Immature natural killer cell (primary cell): Measurements from ENCODE around the gene CCL28. TPM values are rescaled to one million over a fixed set of nuclear protein-coding genes. Genes with fewer than 3 reads are reported as not detected.
"Not testable (repeated sequence)": the region's sequence is repeated elsewhere in the genome, so short reads cannot be mapped to it uniquely, and the experiment has no call there.

ENCODE experiments used
- DNase-seq, 3 donors: peaks; one replicate each; pipeline ENCODE4 v3.0.0; 2022; ENCODE audit warnings: mixed read lengths in 1 of 3
- H3K27ac Mint-ChIP-seq, 6 donors: one replicate each; pipeline ENCODE4 v1.8.0; 2020; ENCODE audit warnings: mixed read lengths in 6 of 6, mild to moderate bottlenecking in 5 of 6, inconsistent platforms in 4 of 6, moderate library complexity in 3 of 6
- H3K27me3 Mint-ChIP-seq, 3 donors: one replicate each; pipeline ENCODE4 v1.8.0; 2020 to 2021; ENCODE audit warnings: low read depth in 3 of 3, mild to moderate bottlenecking in 3 of 3, mixed read lengths in 3 of 3, moderate library complexity in 3 of 3, inconsistent platforms in 1 of 3
- H3K36me3 Mint-ChIP-seq, 3 donors: one replicate each; pipeline ENCODE4 v1.8.0; 2020; ENCODE audit warnings: mixed read lengths in 3 of 3, inconsistent platforms in 2 of 3, mild to moderate bottlenecking in 2 of 3
- H3K4me1 Mint-ChIP-seq, 2 donors: one replicate each; pipeline ENCODE4 v1.8.0; 2020; ENCODE audit warnings: inconsistent platforms in 2 of 2, mild to moderate bottlenecking in 2 of 2, mixed read lengths in 2 of 2, moderate library complexity in 1 of 2
- H3K4me3 Mint-ChIP-seq, 5 donors: one replicate each; pipeline ENCODE4 v1.8.0; 2020; ENCODE audit warnings: mild to moderate bottlenecking in 5 of 5, mixed read lengths in 5 of 5, inconsistent platforms in 3 of 5, moderate library complexity in 3 of 5
- H3K9me3 Mint-ChIP-seq, 6 donors: one replicate each; pipeline ENCODE4 v1.8.0; 2020; ENCODE audit warnings: mild to moderate bottlenecking in 6 of 6, mixed read lengths in 6 of 6, inconsistent platforms in 4 of 6, moderate library complexity in 3 of 6
- polyA plus RNA-seq, 3 donors: library from polyadenylated mRNA; unstranded; fragments of 300-500 nt; fragmentation: Illumina TruSeq; gene quantifications; one replicate each; pipeline ENCODE4 v1.2.3, GENCODE V29; 2021

CCL28 gene
- polyA plus RNA-seq, 3 donors from 2014 or later, result 5.0 to 12.1 (median 8.6) TPM

DNA sequence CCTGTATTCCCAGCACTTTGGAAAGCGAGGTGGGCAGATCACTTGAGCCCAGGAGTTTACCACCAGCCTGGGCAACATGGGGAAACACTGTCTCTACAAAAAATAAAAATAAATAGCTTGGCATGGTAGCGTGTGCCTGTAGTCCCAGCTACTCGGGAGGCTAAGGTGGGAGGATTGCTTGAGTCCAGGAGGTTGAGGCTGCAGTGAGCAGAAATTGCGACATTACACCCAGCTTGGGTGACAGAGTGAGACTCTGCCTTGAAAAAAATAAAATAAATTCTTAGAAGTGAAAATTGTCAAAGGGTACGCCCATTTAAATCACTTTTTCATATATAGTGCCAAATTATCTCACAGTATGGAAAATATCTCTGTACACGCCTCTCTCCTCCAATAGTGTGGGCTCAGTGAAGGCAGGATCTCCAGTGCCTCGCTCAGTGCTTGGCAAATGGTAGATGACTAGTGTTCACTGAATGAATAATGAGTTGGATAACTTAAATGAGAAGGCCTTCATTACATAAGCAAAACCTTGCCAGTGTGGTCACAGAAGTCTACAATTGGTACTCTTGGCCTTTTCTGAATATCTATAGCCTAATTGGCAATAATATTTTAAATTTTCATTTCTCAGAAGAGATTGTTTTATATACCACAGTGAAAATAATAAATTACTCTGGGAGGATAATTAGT is 9.4 kb upstream of the CCL28 start:
- Mint-ChIP-seq H3K4me1 (no peaks in the 10 kb centered on the region), H3K27ac (no peak overlapping the region), H3K9me3 (peaks cover 0 to under 1% (median 0%) of the 10 kb centered on the region in 6 donors), H3K36me3 (no peaks in the 10 kb centered on the region), H3K4me3 (no peak overlapping the region), H3K27me3 (peaks cover 0 to 3% (median 0%) of the 10 kb centered on the region in 3 donors)
- DNase-seq, result no peak

DNA sequence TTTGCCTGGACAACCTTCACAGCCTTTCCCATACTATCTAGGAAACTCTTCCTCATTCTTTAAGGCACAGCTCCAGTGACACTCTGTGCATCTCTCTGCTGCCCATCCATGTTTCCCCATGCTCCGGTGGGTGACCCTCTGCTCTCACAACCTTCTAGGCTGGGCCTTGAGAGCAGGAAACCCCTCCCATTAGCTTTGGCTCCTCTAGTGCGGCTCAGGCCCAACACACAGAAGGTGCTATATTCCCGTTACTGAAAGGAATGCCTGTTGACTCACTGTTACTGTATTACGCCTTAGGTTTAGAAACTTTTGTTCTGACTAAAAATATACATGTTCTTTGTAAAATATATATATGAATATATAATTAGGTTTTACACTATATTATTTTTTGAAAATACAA is 8.1 kb upstream of the CCL28 start:
- H3K36me3 Mint-ChIP-seq, result no peaks in the 10 kb centered on the region
- no peak overlapping the region for H3K27ac Mint-ChIP-seq
- no peaks in the 10 kb centered on the region for H3K4me1 Mint-ChIP-seq
- H3K27me3 Mint-ChIP-seq, result peaks cover 0 to 3% (median 0%) of the 10 kb centered on the region in 3 donors
- no peak overlapping the region for H3K4me3 Mint-ChIP-seq
- no peaks in the 10 kb centered on the region for H3K9me3 Mint-ChIP-seq
- no peak for DNase-seq

DNA sequence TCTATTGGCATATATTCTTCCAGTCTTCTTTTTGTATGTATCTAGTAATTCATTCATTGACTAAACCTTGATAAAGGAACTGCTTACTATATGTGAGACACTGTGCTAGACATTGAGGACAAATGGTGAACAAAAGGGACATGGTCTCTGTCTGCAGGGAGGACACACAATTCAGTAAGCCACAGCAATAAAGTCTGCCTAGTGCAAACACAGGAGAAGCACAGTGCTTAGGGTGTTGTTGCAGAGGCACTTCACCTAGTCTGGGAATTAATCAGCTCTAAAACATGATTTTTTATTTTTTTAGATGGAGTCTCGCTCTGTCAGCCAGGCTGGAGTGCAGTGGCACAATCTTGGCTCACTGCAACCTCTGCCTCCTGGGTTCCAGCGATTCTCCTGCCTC is 6.4 kb upstream of the CCL28 start:
- H3K9me3 Mint-ChIP-seq, result no peaks in the 10 kb centered on the region
- no peak overlapping the region for H3K27ac Mint-ChIP-seq

DNA sequence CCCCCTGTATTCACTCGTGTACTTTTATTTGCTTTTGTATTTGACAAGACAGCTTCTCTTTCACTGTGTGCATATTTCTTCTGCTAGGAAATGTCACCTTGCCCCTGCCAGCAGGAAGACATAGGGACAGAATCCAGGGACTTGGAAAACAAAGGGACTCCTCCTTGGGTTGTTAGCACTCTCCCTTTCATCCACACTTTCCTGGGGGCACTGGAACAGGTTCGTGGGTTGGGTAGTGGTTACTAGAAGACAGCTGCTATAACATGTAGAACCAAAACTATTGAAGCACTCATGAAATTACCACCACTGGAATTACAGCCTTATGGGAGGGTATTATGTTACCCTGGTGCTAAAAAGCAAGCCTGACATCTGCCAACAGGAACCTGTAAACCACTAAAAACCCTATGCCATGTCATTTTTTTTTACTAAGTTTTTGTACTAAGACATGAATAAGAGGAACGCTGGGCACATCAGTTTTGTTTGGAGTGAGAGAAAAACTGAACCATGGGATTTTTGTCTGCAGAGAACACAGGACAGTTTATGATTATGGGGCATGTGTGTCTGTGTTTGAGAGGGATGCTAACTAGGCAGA is 4.7 kb upstream of the CCL28 start:
- H3K9me3 Mint-ChIP-seq, result no peaks in the 10 kb centered on the region
- no peak for DNase-seq
- no peaks in the 10 kb centered on the region for H3K36me3 Mint-ChIP-seq
- H3K4me1 Mint-ChIP-seq, result no peaks in the 10 kb centered on the region
- no peak overlapping the region for H3K4me3 Mint-ChIP-seq
- H3K27ac Mint-ChIP-seq, result peak overlapping the region in 1 of 6 donors; percentile 38
- H3K27me3 Mint-ChIP-seq, result peaks cover 0 to 3% (median 0%) of the 10 kb centered on the region in 3 donors

More for the DNA sequence above, 6.4 kb upstream of the CCL28 start:
- no peak for DNase-seq
- no peaks in the 10 kb centered on the region for H3K36me3 Mint-ChIP-seq
- H3K4me3 Mint-ChIP-seq, result no peak overlapping the region
- H3K27me3 Mint-ChIP-seq, result peaks cover 0 to 3% (median 0%) of the 10 kb centered on the region in 3 donors
- no peaks in the 10 kb centered on the region for H3K4me1 Mint-ChIP-seq

DNA sequence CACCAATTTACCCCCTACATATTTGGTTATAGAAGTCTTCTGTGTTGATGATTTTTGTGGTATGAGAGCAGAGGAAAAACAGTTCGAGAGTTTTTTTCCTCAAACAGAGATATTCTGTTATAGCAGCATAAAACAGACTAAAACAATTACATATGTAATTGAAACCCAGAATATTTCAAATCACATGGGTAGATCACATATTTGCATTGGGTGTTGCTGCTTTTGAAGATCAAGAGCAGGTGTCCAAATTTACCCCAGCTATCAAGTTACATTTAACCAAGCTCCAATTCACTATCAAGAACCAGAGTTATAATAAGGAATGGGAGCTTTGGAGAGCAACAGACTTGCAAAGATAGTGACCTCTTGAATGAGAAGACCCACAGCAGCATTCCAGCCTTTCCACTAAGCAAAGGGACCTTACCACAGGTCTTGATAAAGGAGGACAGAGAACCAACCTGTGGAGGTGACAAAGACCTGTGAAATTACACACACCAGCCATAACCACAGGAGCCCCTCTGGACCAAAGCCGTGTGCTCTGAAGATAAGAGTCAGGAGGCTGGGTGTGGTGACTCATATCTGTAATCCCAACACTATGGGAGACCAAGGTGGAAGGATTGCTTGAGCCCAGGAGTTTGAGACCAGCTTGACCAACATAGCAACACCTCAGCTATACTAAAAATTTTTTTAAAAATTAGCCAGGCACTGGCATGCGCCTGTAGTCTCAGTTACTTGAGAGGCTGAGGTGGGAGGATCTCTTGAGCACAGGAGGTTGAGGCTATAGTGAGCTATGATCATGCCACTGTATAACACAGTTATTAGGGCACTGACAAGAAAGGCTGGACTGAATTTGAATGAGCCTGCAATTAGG is 4.0 kb upstream of the CCL28 start:
- Mint-ChIP-seq H3K4me1 (no peaks in the 10 kb centered on the region), H3K9me3 (no peaks in the 10 kb centered on the region), H3K27me3 (peaks cover 0 to 3% (median 0%) of the 10 kb centered on the region in 3 donors), H3K36me3 (no peaks in the 10 kb centered on the region), H3K4me3 (no peak overlapping the region), H3K27ac (no peak overlapping the region)
- DNase-seq, result no peak

DNA sequence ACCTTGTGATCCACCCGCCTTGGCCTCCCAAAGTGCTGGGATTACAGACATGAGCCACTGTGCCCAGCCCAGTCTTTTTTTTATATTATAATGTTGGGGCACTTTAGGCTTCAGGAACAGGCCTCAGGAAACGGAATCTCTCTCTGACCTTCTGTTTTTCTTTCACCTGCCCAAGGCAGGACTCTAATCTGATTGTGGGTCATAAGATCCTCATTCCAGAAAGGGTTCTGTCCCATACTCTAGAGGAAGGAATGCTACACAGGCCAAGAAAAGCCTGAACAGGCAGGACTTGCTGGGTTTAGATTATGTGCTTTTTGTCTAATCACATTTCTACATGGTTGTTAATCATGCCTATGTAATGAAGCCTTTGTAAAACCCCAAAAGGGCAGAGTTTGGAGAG is 1.8 kb upstream of the CCL28 start:
- Mint-ChIP-seq H3K4me3 (no peak overlapping the region), H3K27ac (no peak overlapping the region), H3K36me3 (no peaks in the 10 kb centered on the region), H3K9me3 (peaks cover 0 to 4% (median 0%) of the 10 kb centered on the region in 6 donors), H3K27me3 (peaks cover 0 to 2% (median 0%) of the 10 kb centered on the region in 3 donors), H3K4me1 (no peaks in the 10 kb centered on the region)
- no peak for DNase-seq

DNA sequence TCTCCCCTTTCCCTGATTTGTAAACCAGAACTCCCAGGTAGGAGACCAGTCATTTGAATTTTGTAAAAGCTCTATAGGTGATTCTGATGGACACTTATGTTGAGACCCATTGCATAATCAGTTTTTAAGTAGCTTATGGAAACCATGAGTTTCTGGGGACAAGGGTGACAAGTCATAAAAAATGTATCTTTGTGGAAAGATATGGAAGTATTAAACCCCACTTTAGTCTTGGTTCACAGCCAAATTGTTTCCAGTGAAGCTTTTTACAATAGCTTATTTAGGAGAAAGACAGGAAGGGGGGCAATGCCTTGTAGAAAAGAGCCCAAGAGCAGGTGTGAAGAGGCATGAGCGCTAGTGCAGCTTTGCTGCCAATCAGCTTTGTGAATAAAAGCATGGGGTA is 453 bp upstream of the CCL28 start:
- H3K9me3 Mint-ChIP-seq, result peaks cover 0 to 4% (median 0%) of the 10 kb centered on the region in 6 donors
- peaks cover 2 to 4% (median 2%) of the 10 kb centered on the region in 3 donors for H3K27me3 Mint-ChIP-seq
- H3K4me1 Mint-ChIP-seq, result no peaks in the 10 kb centered on the region
- no peak overlapping the region for H3K4me3 Mint-ChIP-seq
- H3K36me3 Mint-ChIP-seq, result no peaks in the 10 kb centered on the region
- H3K27ac Mint-ChIP-seq, result no peak overlapping the region
- DNase-seq, result no peak

DNA sequence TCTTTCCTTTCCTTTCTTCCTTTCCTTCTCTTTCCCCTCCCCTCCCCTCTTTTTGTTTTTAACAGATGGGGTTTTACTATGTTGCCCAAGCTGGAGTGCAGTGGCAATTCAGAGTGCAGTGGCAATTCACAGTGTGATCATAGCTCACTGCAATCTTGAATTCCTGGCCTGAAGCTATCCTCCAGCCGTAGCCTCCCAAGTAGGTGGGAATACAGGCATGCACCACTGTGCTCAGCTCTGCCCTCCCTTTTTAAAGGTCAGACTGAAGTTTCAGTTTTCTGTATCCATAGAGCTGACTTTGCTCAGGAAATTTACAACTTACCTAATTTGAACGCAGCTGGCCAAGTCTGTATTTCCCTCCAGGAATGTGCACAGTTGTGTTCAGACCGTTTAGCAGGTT is 696 bp downstream of the CCL28 start:
- no peak overlapping the region for H3K4me3 Mint-ChIP-seq
- peaks cover 2 to 5% (median 4%) of the 10 kb centered on the region in 3 donors for H3K27me3 Mint-ChIP-seq
- peaks cover 0 to 6% (median 5%) of the 10 kb centered on the region in 6 donors for H3K9me3 Mint-ChIP-seq
- DNase-seq, result no peak
- H3K36me3 Mint-ChIP-seq, result no peaks in the 10 kb centered on the region
- H3K27ac Mint-ChIP-seq, result no peak overlapping the region
- no peaks in the 10 kb centered on the region for H3K4me1 Mint-ChIP-seq

DNA sequence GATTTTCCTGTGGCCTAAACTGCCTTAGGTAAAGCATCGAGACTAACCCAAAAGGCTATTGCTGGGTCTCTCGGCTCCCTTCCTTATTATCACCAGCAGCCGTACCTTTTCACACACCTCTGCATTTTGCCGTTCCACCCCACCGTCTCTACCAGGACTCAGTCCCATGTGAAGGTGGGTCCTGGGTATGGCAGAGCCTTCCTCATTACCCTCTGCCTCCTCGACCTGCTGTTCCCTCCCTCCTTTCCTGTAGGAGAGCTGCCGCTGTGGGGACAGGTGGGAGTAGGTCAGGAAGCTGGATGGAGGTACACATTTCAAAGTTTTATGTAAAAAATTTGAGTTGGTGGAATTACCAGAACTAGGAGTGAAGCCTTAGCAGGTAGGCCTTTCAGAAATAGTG is 1.8 kb downstream of the CCL28 start:
- peaks cover 2 to 5% (median 4%) of the 10 kb centered on the region in 3 donors for H3K27me3 Mint-ChIP-seq
- no peak for DNase-seq
- no peaks in the 10 kb centered on the region for H3K4me1 Mint-ChIP-seq
- H3K27ac Mint-ChIP-seq, result no peak overlapping the region
- H3K36me3 Mint-ChIP-seq, result no peaks in the 10 kb centered on the region
- H3K9me3 Mint-ChIP-seq, result peaks cover 0 to 10% (median 7%) of the 10 kb centered on the region in 6 donors
- H3K4me3 Mint-ChIP-seq, result no peak overlapping the region

DNA sequence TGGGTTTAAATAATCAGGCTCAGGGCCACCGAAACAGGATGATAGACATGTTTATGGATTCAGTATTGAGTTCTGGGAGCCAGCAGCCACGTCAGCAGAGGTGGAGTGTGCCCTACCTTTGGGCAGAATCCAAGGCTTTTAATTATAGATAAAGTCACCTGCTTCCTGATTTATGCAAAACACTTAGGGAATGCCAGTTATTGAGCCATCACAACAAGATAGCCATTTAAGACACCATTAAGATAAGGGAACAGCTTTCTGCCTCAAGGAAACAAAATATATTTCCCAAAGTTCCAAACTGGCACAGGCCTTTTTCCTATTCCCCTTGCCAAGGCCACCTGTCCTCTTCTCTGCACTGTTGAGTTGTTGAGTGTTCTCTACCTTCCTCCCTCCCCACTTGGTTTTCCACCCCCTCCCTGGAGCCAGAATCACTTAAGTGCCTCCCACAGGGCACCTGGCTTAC is 2.4 kb downstream of the CCL28 start:
- no peak for DNase-seq
- H3K36me3 Mint-ChIP-seq, result no peaks in the 10 kb centered on the region
- no peak overlapping the region for H3K4me3 Mint-ChIP-seq
- peaks cover 0 to 15% (median 12%) of the 10 kb centered on the region in 6 donors for H3K9me3 Mint-ChIP-seq
- H3K27ac Mint-ChIP-seq, result no peak overlapping the region
- H3K27me3 Mint-ChIP-seq, result peaks cover 2 to 5% (median 4%) of the 10 kb centered on the region in 3 donors
- no peaks in the 10 kb centered on the region for H3K4me1 Mint-ChIP-seq

DNA sequence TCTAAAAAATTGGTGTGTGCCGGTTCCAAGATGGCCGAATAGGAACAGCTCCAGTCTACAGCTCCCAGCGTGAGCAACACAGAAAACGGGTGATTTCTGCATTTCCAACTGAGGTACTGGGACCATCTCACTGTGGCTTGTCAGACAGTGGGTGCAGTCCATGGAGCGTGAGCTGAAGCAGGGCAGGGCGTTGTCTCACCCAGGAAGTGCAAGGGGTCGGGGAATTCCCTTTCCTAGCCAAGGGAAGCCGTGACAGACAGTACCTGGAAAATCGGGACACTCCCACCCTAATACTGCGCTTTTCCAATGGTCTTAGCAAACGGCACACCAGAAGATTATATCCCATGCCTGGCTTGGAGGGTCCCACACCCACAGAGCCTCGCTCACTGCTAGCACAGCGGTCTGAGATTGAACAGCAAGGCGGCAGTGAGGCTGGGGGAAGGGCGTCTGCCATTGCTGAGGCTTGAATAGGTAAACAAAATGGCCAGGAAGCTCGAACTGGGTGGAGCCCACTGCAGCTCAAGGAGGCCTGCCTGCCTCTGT is 9.6 kb downstream of the CCL28 start:
- not testable (repeated sequence) for H3K36me3 Mint-ChIP-seq, DNase-seq, H3K27ac Mint-ChIP-seq, H3K4me1 Mint-ChIP-seq, H3K4me3 Mint-ChIP-seq, H3K27me3 Mint-ChIP-seq
- H3K9me3 Mint-ChIP-seq, result peaks cover 0 to 23% (median 15%) of the 10 kb centered on the region in 6 donors

DNA sequence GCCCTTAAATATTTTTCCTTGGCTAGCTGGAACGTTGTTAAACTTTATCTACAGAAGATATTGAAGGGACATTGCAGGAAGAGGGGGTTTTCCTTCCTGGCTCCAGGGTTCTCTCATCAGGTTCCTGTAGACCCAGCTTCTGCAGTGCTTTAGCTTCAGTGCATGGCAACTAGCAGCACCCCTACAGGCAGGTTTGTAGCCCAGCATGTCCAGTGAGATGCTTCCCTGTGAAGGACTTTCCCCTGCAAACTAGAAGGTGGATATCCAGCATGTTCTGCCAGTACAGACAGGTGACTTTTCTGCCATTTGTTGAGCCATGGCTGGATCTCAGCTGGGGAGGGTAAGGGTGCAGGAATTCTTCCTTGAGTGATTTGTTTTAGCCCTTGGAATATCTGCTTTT is 10.4 kb downstream of the CCL28 start:
- Mint-ChIP-seq H3K4me3 (no peak overlapping the region), H3K36me3 (peaks cover 3 to 7% (median 3%) of the 10 kb centered on the region in 3 donors), H3K4me1 (peaks cover 6 to 12% of the 10 kb centered on the region in 2 donors), H3K27ac (no peak overlapping the region), H3K27me3 (peaks cover 2 to 4% (median 4%) of the 10 kb centered on the region in 3 donors), H3K9me3 (peaks cover 0 to 20% (median 14%) of the 10 kb centered on the region in 6 donors)
- no peak for DNase-seq

DNA sequence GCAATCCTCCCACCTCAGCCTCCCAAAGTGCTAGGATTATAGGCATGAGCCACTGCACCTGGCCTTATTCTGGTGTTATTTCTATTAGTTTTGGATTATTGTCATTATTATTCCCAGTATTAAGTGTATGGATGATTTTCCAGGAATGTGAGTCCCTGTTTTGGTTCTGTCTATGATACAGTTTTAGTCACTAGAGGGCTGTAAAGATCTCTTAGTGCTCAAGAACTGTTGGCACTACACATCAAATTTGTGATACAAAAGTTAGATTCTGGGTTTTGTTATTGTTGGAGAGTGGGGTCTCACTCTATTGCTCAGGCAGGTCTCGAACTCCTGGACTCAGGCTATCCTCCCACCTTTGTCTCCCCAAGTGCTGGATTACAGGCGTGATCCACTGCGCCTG is 12.1 kb downstream of the CCL28 start:
- Mint-ChIP-seq H3K9me3 (peaks cover 0 to 12% (median 6%) of the 10 kb centered on the region in 6 donors), H3K27ac (no peak overlapping the region), H3K4me1 (peaks cover 19 to 21% of the 10 kb centered on the region in 2 donors), H3K27me3 (peaks cover 2 to 4% (median 4%) of the 10 kb centered on the region in 3 donors), H3K36me3 (peaks cover 3 to 7% (median 3%) of the 10 kb centered on the region in 3 donors), H3K4me3 (no peak overlapping the region)
- no peak for DNase-seq
